ENCODE measurements around the gene ZPBP2. TPM values are rescaled to one million over a fixed set of nuclear protein-coding genes. Genes with fewer than 3 reads are reported as not detected.

Gene ZPBP2
- total RNA-seq, 5 donors from 2014 or later (not counting 1 experiment from before 2014, with no cell fraction given), result 0.19 TPM; not detected in 4

GRCh38 chr17:39823407-39824054 is 44.5 kb upstream of the ZPBP2 start:
- Histone ChIP-seq H3K27me3 (replicated peaks in 1 of 2; ENCODE audit: control insufficient read depth in 2 of 2, extremely low read depth in 1 of 2, insufficient read depth in 2 of 2, low read length in 1 of 2) (no peaks in the 10 kb centered on the region), H3K4me3 (ENCODE audit: control insufficient read depth in 1 of 2, extremely low read depth in 1 of 2, low read length in 1 of 2) (no peak overlapping the region), H3K36me3 (ENCODE audit: control insufficient read depth in 2 of 2, extremely low read depth in 1 of 2, insufficient read depth in 1 of 2, low read length in 1 of 2) (peaks cover 17 to 60% of the 10 kb centered on the region in 2 donors), H3K27ac (ENCODE audit: low read length) (no peak overlapping the region), H3K9me3 (no peaks in the 10 kb centered on the region), H3K4me1 (ENCODE audit: control insufficient read depth in 1 of 2, extremely low read depth in 1 of 2, insufficient read depth in 2 of 2, low read length in 2 of 2) (peaks cover 25 to 26% of the 10 kb centered on the region in 2 experiments)
- DNase-seq (no peak), ATAC-seq (replicated peaks in 1 of 4) (no peak)
- Mint-ChIP-seq H3K4me3 (no peak overlapping the region), H3K27me3 (no peaks in the 10 kb centered on the region), H3K4me1 (peaks cover 49 to 53% (median 53%) of the 10 kb centered on the region in 3 donors), H3K36me3 (peaks cover 77% of the 10 kb centered on the region), H3K27ac (peak overlapping the region; percentile 80 to 99), H3K9me3 (peaks cover 12 to 29% (median 16%) of the 10 kb centered on the region in 3 donors)
- 100% methylated on average over 3 of the region's 5 CpGs for WGBS (ENCODE audit: insufficient coverage)
- CTCF ChIA-PET, result interaction anchor here in 1 of 2 donors (0.6 kb wide), 2 partner anchors 206 to 688 kb away, joined by 3 to 7 read pairs; no protein-coding TSS in a partner anchor
- POLR2A ChIA-PET, result no interaction called here

- Histone ChIP-seq H3K27me3 (replicated peaks in 1 of 2; ENCODE audit: control insufficient read depth in 2 of 2, extremely low read depth in 1 of 2, insufficient read depth in 2 of 2, low read length in 1 of 2) (no peaks in the 10 kb centered on the region), H3K4me3 (ENCODE audit: control insufficient read depth in 1 of 2, extremely low read depth in 1 of 2, low read length in 1 of 2) (no peak overlapping the region), H3K36me3 (ENCODE audit: control insufficient read depth in 2 of 2, extremely low read depth in 1 of 2, insufficient read depth in 1 of 2, low read length in 1 of 2) (peaks cover 17 to 70% of the 10 kb centered on the region in 2 donors), H3K27ac (ENCODE audit: low read length) (no peak overlapping the region), H3K4me1 (ENCODE audit: control insufficient read depth in 1 of 2, extremely low read depth in 1 of 2, insufficient read depth in 2 of 2, low read length in 2 of 2) (peaks cover 2 to 3% of the 10 kb centered on the region in 2 experiments), H3K9me3 (no peaks in the 10 kb centered on the region)
- ChIA-PET CTCF (interaction anchor here in 1 of 2 donors (0.6 kb wide), 1 partner anchor 373 kb away, joined by 4 read pairs; no protein-coding TSS in a partner anchor), POLR2A (no interaction called here)
- 100% methylated on average over 1 of the region's 2 CpGs for WGBS (ENCODE audit: insufficient coverage)
- ATAC-seq (replicated peaks in 1 of 4), result no peak
- Mint-ChIP-seq H3K27me3 (no peaks in the 10 kb centered on the region), H3K9me3 (peaks cover 12 to 29% (median 16%) of the 10 kb centered on the region in 3 donors), H3K4me1 (peaks cover 28 to 30% (median 28%) of the 10 kb centered on the region in 3 donors), H3K36me3 (peaks cover 90% of the 10 kb centered on the region), H3K27ac (peak overlapping the region; percentile 65 to 68), H3K4me3 (no peak overlapping the region)
- DNase-seq, result no peak
These were observed 41.7 kb upstream of the ZPBP2 start for GRCh38 chr17:39826334-39826733.

- no peak overlapping the region for H3K4me3 ChIP-seq (ENCODE audit: control insufficient read depth in 1 of 2, extremely low read depth in 1 of 2, low read length in 1 of 2)
- ATAC-seq (replicated peaks in 1 of 4) (no peak), DNase-seq (no peak)
- ChIA-PET POLR2A (no interaction called here), CTCF (interaction anchor here in 1 of 2 donors (0.7 kb wide), 1 partner anchor 1981 kb away, joined by 4 read pairs; no protein-coding TSS in a partner anchor)
- 93% methylated on average over 3 of the region's 4 CpGs for WGBS (ENCODE audit: insufficient coverage)
- Mint-ChIP-seq H3K4me3 (no peak overlapping the region), H3K27ac (peak overlapping the region; percentile 29 to 64), H3K27me3 (no peaks in the 10 kb centered on the region), H3K9me3 (peaks cover 9 to 17% (median 10%) of the 10 kb centered on the region in 3 donors), H3K36me3 (peaks cover 77% of the 10 kb centered on the region), H3K4me1 (peaks cover 28 to 33% (median 28%) of the 10 kb centered on the region in 3 donors)
- no peaks in the 10 kb centered on the region for H3K27me3 ChIP-seq (replicated peaks in 1 of 2; ENCODE audit: control insufficient read depth in 2 of 2, extremely low read depth in 1 of 2, insufficient read depth in 2 of 2, low read length in 1 of 2)
- H3K27ac ChIP-seq (ENCODE audit: low read length), result no peak overlapping the region
- H3K4me1 ChIP-seq (ENCODE audit: control insufficient read depth in 1 of 2, extremely low read depth in 1 of 2, insufficient read depth in 2 of 2, low read length in 2 of 2), result no peaks in the 10 kb centered on the region
- no peaks in the 10 kb centered on the region for H3K9me3 ChIP-seq
- H3K36me3 ChIP-seq (ENCODE audit: control insufficient read depth in 2 of 2, extremely low read depth in 1 of 2, insufficient read depth in 1 of 2, low read length in 1 of 2), result peaks cover 16 to 64% of the 10 kb centered on the region in 2 donors
These were observed 39.6 kb upstream of the ZPBP2 start for GRCh38 chr17:39828443-39828842.

GRCh38 chr17:39831588-39831987 is 36.4 kb upstream of the ZPBP2 start:
- no peak overlapping the region for H3K4me3 ChIP-seq (ENCODE audit: control insufficient read depth in 1 of 2, extremely low read depth in 1 of 2, low read length in 1 of 2)
- Mint-ChIP-seq H3K27ac (peak overlapping the region; percentile 54 to 60), H3K4me1 (peaks cover 38 to 51% (median 44%) of the 10 kb centered on the region in 3 donors), H3K27me3 (no peaks in the 10 kb centered on the region), H3K9me3 (peaks cover 0 to 4% (median 0%) of the 10 kb centered on the region in 3 donors), H3K36me3 (peaks cover 61% of the 10 kb centered on the region), H3K4me3 (no peak overlapping the region)
- no peak overlapping the region for H3K27ac ChIP-seq (ENCODE audit: low read length)
- H3K9me3 ChIP-seq, result no peaks in the 10 kb centered on the region
- H3K4me1 ChIP-seq (ENCODE audit: control insufficient read depth in 1 of 2, extremely low read depth in 1 of 2, insufficient read depth in 2 of 2, low read length in 2 of 2), result peaks cover 0 to 12% of the 10 kb centered on the region in 2 experiments
- ChIA-PET CTCF (interaction anchor here in 1 of 2 donors (0.7 kb wide), 1 partner anchor 11 kb away, joined by 3 read pairs; no protein-coding TSS in a partner anchor), POLR2A (interaction anchor here (0.6 to 0.9 kb wide), 3 partner anchors 19 to 87 kb away, joined by 4 to 6 read pairs (median 4); partner anchors contain the start of gene GSDMB (in 1 of the 2))
- DNase-seq (no peak), ATAC-seq (replicated peaks in 1 of 4) (no peak)
- no peaks in the 10 kb centered on the region for H3K27me3 ChIP-seq (replicated peaks in 1 of 2; ENCODE audit: control insufficient read depth in 2 of 2, extremely low read depth in 1 of 2, insufficient read depth in 2 of 2, low read length in 1 of 2)
- WGBS (ENCODE audit: insufficient coverage), result no CpG with 5 or more reads among the region's 2 CpGs
- H3K36me3 ChIP-seq (ENCODE audit: control insufficient read depth in 2 of 2, extremely low read depth in 1 of 2, insufficient read depth in 1 of 2, low read length in 1 of 2), result peaks cover 0 to 43% of the 10 kb centered on the region in 2 donors

GRCh38 chr17:39834017-39834416 is 34.0 kb upstream of the ZPBP2 start:
- ChIA-PET CTCF (no interaction called here), POLR2A (no interaction called here)
- H3K27ac ChIP-seq (ENCODE audit: low read length), result no peak overlapping the region
- DNase-seq, result no peak
- no peaks in the 10 kb centered on the region for H3K27me3 ChIP-seq (replicated peaks in 1 of 2; ENCODE audit: control insufficient read depth in 2 of 2, extremely low read depth in 1 of 2, insufficient read depth in 2 of 2, low read length in 1 of 2)
- peaks cover 0 to 12% of the 10 kb centered on the region in 2 experiments for H3K4me1 ChIP-seq (ENCODE audit: control insufficient read depth in 1 of 2, extremely low read depth in 1 of 2, insufficient read depth in 2 of 2, low read length in 2 of 2)
- H3K9me3 Mint-ChIP-seq, result peaks cover 7 to 9% (median 8%) of the 10 kb centered on the region in 3 donors
- no peaks in the 10 kb centered on the region for H3K27me3 Mint-ChIP-seq
- no peak for ATAC-seq (replicated peaks in 1 of 4)
- peaks cover 33 to 54% (median 35%) of the 10 kb centered on the region in 3 donors for H3K4me1 Mint-ChIP-seq
- no peak overlapping the region for H3K4me3 ChIP-seq (ENCODE audit: control insufficient read depth in 1 of 2, extremely low read depth in 1 of 2, low read length in 1 of 2)
- H3K27ac Mint-ChIP-seq, result peak overlapping the region; percentile 56 to 75
- no peak overlapping the region for H3K4me3 Mint-ChIP-seq
- no peaks in the 10 kb centered on the region for H3K9me3 ChIP-seq
- H3K36me3 Mint-ChIP-seq, result peaks cover 54% of the 10 kb centered on the region
- peaks cover 0 to 25% of the 10 kb centered on the region in 2 donors for H3K36me3 ChIP-seq (ENCODE audit: control insufficient read depth in 2 of 2, extremely low read depth in 1 of 2, insufficient read depth in 1 of 2, low read length in 1 of 2)

GRCh38 chr17:39835038-39835786 is 32.8 kb upstream of the ZPBP2 start:
- Histone ChIP-seq H3K27me3 (replicated peaks in 1 of 2; ENCODE audit: control insufficient read depth in 2 of 2, extremely low read depth in 1 of 2, insufficient read depth in 2 of 2, low read length in 1 of 2) (no peaks in the 10 kb centered on the region), H3K4me3 (ENCODE audit: control insufficient read depth in 1 of 2, extremely low read depth in 1 of 2, low read length in 1 of 2) (no peak overlapping the region), H3K36me3 (ENCODE audit: control insufficient read depth in 2 of 2, extremely low read depth in 1 of 2, insufficient read depth in 1 of 2, low read length in 1 of 2) (peaks cover 2 to 30% of the 10 kb centered on the region in 2 donors), H3K27ac (ENCODE audit: low read length) (no peak overlapping the region), H3K4me1 (ENCODE audit: control insufficient read depth in 1 of 2, extremely low read depth in 1 of 2, insufficient read depth in 2 of 2, low read length in 2 of 2) (peaks cover 0 to 12% of the 10 kb centered on the region in 2 experiments), H3K9me3 (no peaks in the 10 kb centered on the region)
- Mint-ChIP-seq H3K4me3 (no peak overlapping the region), H3K27ac (peak overlapping the region in 1 of 2 donors; percentile 1), H3K4me1 (peaks cover 38 to 63% (median 42%) of the 10 kb centered on the region in 3 donors), H3K9me3 (peaks cover 7 to 11% (median 11%) of the 10 kb centered on the region in 3 donors), H3K36me3 (peaks cover 56% of the 10 kb centered on the region), H3K27me3 (no peaks in the 10 kb centered on the region)
- CTCF ChIA-PET, result interaction anchor here in 1 of 2 donors (0.6 kb wide), 1 partner anchor 33 kb away, joined by 4 read pairs; no protein-coding TSS in a partner anchor
- POLR2A ChIA-PET, result no interaction called here
- DNase-seq, result no peak
- over 99% methylated on average over 17 of the region's 17 CpGs for WGBS (ENCODE audit: insufficient coverage)
- no peak for ATAC-seq (replicated peaks in 1 of 4)

Data from T-cell (primary cell).